KMS-11 (cell line): ENCODE data around the gene COPS3.

Source experiments
- H2AFZ ChIP-seq: fragments of 200-600 bp; sonication (generic); 2 replicates; pipeline ENCODE4 v1.6.1; 2016; ENCODE audit warnings: antibody characterized with exemption, mixed run types, low read depth
- H3K27ac ChIP-seq: fragments of 200-600 bp; sonication (generic); 2 replicates; pipeline ENCODE4 v1.6.1; 2016; ENCODE audit warnings: mild to moderate bottlenecking, mixed run types
- H3K27me3 ChIP-seq: fragments of 200-600 bp; sonication (generic); 2 replicates; pipeline ENCODE4 v1.6.1; 2017; ENCODE audit warnings: mild to moderate bottlenecking, low read depth, mixed run types, moderate library complexity; ENCODE audit not compliant: insufficient read depth
- H3K36me3 ChIP-seq: fragments of 200-600 bp; sonication (generic); 2 replicates; pipeline ENCODE4 v1.6.1; 2017; ENCODE audit warnings: mild to moderate bottlenecking, mixed run types; ENCODE audit not compliant: insufficient read depth
- H3K4me1 ChIP-seq: fragments of 200-600 bp; sonication (generic); 2 replicates; pipeline ENCODE4 v1.6.1; 2016; ENCODE audit warnings: mild to moderate bottlenecking, low read depth, mixed run types; ENCODE audit not compliant: poor library complexity, severe bottlenecking
- H3K4me2 ChIP-seq: fragments of 200-600 bp; sonication (generic); 2 replicates; pipeline ENCODE4 v1.7.0; 2016; ENCODE audit warnings: mild to moderate bottlenecking, mixed run types
- H3K4me3 ChIP-seq: fragments of 200-600 bp; sonication (generic); IDR thresholded peaks from 2 replicates; pipeline ENCODE4 v1.6.1; 2017; ENCODE audit warnings: low read depth, low read length, mixed read lengths; ENCODE audit not compliant: insufficient read depth
- H3K79me2 ChIP-seq: fragments of 200-600 bp; sonication (generic); 2 replicates; pipeline ENCODE4 v1.6.1; 2016; ENCODE audit warnings: low read depth, mixed run types; ENCODE audit not compliant: insufficient read depth
- H3K9ac ChIP-seq: fragments of 200-600 bp; sonication (generic); 2 replicates; pipeline ENCODE4 v1.6.1; 2016; ENCODE audit warnings: mild to moderate bottlenecking, mixed run types
- H4K20me1 ChIP-seq: fragments of 200-600 bp; sonication (generic); 2 replicates; pipeline ENCODE4 v1.6.1; 2016; ENCODE audit warnings: mild to moderate bottlenecking, mixed run types; ENCODE audit not compliant: insufficient read depth
- CTCF ChIP-seq: fragments of 200-600 bp; sonication (generic); conservative IDR thresholded peaks from 2 replicates; pipeline ENCODE4 v1.6.1; 2017; ENCODE audit warnings: low read depth, mild to moderate bottlenecking, antibody characterized with exemption, low read length, moderate library complexity, mixed read lengths

COPS3 gene

DNA sequence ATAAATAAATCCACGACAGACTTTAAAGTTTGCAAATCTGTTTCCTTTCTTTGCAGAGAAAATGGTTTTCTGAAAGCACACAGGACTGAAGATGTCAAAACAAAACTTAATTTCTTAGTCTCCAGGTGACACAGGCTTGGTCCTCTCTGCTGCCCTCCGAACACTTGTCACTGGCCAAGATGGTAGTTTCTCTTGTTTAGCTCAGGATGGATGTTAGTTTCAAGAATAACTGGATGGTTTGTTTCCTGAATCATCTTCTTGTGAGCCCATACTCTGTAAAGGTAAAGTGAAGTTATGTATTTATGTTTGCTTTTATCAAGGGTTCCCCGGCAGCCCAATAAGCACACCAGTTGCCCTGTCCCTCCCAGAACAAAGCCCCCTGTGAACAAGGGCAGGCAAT lies 34.2 kb downstream of the COPS3 start:
- no peaks in the 10 kb centered on the region for H3K4me1 ChIP-seq
- H3K79me2 ChIP-seq, result no peaks in the 10 kb centered on the region
- H2AFZ ChIP-seq, result no peak overlapping the region
- H3K9ac ChIP-seq, result no peak overlapping the region
- H3K36me3 ChIP-seq, result peaks cover 7% of the 10 kb centered on the region; the same call in 1 of the 2 replicates
- H4K20me1 ChIP-seq, result no peaks in the 10 kb centered on the region
- H3K4me2 ChIP-seq, result no peak overlapping the region
- no peak overlapping the region for H3K27ac ChIP-seq
- TF ChIP-seq CTCF, result no peak
- no peaks in the 10 kb centered on the region for H3K27me3 ChIP-seq
- H3K4me3 ChIP-seq, result no peak overlapping the region

GRCh38 chr17:17243163-17243562 lies 37.9 kb downstream of the COPS3 start:
- no peak overlapping the region for H3K4me2 ChIP-seq
- no peaks in the 10 kb centered on the region for H3K27me3 ChIP-seq
- no peaks in the 10 kb centered on the region for H3K36me3 ChIP-seq
- H3K9ac ChIP-seq, result no peak overlapping the region
- no peaks in the 10 kb centered on the region for H4K20me1 ChIP-seq
- no peak overlapping the region for H2AFZ ChIP-seq
- H3K4me1 ChIP-seq, result peaks cover 24% of the 10 kb centered on the region
- H3K27ac ChIP-seq, result no peak overlapping the region
- no peaks in the 10 kb centered on the region for H3K79me2 ChIP-seq
- TF ChIP-seq CTCF, result no peak
- H3K4me3 ChIP-seq, result no peak overlapping the region

DNA sequence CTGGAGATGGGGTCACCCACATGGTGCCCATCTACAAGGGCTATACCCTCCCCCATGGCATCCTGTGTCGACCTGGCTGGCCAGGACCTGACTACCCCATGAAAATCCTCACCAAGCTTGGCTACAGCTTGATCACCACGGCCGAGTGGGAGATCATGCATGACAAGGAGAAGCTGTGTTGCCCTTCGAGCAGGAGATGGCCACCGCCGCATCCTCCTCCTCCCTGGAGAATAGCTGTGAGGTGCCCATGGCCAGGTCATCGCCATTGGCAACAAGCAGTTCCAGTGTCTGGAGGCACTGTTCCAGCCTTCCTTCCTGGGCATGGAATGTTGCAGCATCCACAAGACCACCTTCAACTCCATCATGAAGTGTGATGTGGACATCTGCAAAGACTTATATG lies 38.8 kb downstream of the COPS3 start:
- no peak overlapping the region for H3K4me2 ChIP-seq
- H2AFZ ChIP-seq, result no peak overlapping the region
- peaks cover 25% of the 10 kb centered on the region for H3K4me1 ChIP-seq
- H3K79me2 ChIP-seq, result no peaks in the 10 kb centered on the region
- H3K27me3 ChIP-seq, result no peaks in the 10 kb centered on the region
- H3K9ac ChIP-seq, result no peak overlapping the region
- no peak overlapping the region for H3K27ac ChIP-seq
- no peaks in the 10 kb centered on the region for H3K36me3 ChIP-seq
- no peaks in the 10 kb centered on the region for H4K20me1 ChIP-seq
- H3K4me3 ChIP-seq, result no peak overlapping the region
- TF ChIP-seq CTCF, result no peak

DNA sequence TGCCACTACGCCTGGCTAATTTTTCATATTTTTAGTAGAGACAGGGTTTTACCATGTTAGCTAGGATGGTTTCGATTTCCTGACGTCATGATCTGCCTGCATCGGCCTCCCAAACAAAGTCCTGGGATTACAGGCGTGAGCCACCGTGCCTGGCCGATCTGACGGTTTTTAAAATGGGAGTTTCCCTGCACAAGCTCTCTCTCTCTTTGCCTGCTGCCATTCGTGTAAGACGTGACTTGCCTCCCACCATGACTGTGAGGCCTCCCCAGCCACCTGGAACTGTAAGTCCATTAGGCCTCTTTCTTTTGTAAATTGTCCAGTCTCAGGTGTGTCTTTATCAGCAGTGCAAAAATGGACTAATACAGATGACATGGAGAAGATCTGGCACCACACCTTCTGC lies 39.4 kb downstream of the COPS3 start:
- H3K4me2 ChIP-seq, result no peak overlapping the region
- TF ChIP-seq CTCF, result no peak
- H3K27me3 ChIP-seq, result no peaks in the 10 kb centered on the region
- H3K4me1 ChIP-seq, result peaks cover 25% of the 10 kb centered on the region
- peaks cover 3% of the 10 kb centered on the region; the same call in 1 of the 2 replicates for H3K79me2 ChIP-seq
- H4K20me1 ChIP-seq, result no peaks in the 10 kb centered on the region
- no peak overlapping the region for H3K27ac ChIP-seq
- H3K4me3 ChIP-seq, result no peak overlapping the region
- no peak overlapping the region for H2AFZ ChIP-seq
- no peak overlapping the region for H3K9ac ChIP-seq
- H3K36me3 ChIP-seq, result no peaks in the 10 kb centered on the region
